ENCODE data around the gene NECTIN1. TPM values are rescaled to one million over a fixed set of nuclear protein-coding genes. Genes with fewer than 3 reads are reported as not detected.

Gene NECTIN1
- total RNA-seq, 6 experiments from 2014 or later: 4.3 to 8.4 (median 6.1) TPM

DNA sequence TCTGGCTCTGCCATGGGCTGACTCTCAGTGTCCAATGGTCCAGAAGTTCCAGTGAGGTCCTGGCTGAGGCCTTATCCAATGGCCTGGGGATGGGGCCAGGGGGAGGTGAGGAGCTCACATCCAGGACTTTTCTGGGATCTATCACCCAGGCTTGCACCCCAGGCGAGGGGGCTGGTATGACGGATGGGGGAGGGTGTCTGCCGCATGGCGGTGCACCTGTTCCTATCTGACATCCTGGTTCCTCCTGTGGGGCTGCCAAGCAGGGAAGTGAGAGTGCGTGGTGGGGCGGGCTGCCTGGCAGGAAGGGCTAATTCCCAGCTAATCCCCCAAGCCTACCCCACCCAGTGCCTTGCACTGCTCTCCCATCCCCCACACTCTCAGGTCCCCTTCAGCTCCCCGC, 102.1 kb downstream of the NECTIN1 start:
- Histone ChIP-seq H3K27ac (no peak overlapping the region), H3K27me3 (no peaks in the 10 kb centered on the region), H3K4me3 (no peak overlapping the region), H3K4me1 (no peaks in the 10 kb centered on the region), H3K36me3 (no peaks in the 10 kb centered on the region), H3K9me3 (no peaks in the 10 kb centered on the region)
- TF ChIP-seq, protein P1, sequence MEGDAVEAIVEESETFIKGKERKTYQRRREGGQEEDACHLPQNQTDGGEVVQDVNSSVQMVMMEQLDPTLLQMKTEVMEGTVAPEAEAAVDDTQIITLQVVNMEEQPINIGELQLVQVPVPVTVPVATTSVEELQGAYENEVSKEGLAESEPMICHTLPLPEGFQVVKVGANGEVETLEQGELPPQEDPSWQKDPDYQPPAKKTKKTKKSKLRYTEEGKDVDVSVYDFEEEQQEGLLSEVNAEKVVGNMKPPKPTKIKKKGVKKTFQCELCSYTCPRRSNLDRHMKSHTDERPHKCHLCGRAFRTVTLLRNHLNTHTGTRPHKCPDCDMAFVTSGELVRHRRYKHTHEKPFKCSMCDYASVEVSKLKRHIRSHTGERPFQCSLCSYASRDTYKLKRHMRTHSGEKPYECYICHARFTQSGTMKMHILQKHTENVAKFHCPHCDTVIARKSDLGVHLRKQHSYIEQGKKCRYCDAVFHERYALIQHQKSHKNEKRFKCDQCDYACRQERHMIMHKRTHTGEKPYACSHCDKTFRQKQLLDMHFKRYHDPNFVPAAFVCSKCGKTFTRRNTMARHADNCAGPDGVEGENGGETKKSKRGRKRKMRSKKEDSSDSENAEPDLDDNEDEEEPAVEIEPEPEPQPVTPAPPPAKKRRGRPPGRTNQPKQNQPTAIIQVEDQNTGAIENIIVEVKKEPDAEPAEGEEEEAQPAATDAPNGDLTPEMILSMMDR (IDR thresholded peaks at IDR 0.05): no peak
- no peak for TF ChIP-seq POLR2A (IDR thresholded peaks at IDR 0.05)
- WGBS (ENCODE audit: insufficient coverage, low coverage, low lambda C conversion rate, missing lambda C conversion rate): no CpG with 5 or more reads among the region's 7 CpGs
- DNase-seq (no peak), ATAC-seq (peak in 2 of 4 donors; percentile 7 to 20)
- intact Hi-C loops (cut with DNase I): no loop called here

GRCh38 chr11:119626197-119626841, 102.7 kb downstream of the NECTIN1 start:
- Histone ChIP-seq H3K36me3 (no peaks in the 10 kb centered on the region), H3K27ac (no peak overlapping the region), H3K27me3 (no peaks in the 10 kb centered on the region), H3K4me1 (no peaks in the 10 kb centered on the region), H3K4me3 (no peak overlapping the region), H3K9me3 (no peaks in the 10 kb centered on the region)
- TF ChIP-seq, protein P1 (IDR thresholded peaks at IDR 0.05): no peak
- no peak for TF ChIP-seq POLR2A (IDR thresholded peaks at IDR 0.05)
- intact Hi-C loops (cut with DNase I): no loop called here
- ATAC-seq: no peak
- 45% methylated on average over 6 of the region's 7 CpGs for WGBS (ENCODE audit: insufficient coverage, low coverage, low lambda C conversion rate, missing lambda C conversion rate)
- DNase-seq: no peak

DNA sequence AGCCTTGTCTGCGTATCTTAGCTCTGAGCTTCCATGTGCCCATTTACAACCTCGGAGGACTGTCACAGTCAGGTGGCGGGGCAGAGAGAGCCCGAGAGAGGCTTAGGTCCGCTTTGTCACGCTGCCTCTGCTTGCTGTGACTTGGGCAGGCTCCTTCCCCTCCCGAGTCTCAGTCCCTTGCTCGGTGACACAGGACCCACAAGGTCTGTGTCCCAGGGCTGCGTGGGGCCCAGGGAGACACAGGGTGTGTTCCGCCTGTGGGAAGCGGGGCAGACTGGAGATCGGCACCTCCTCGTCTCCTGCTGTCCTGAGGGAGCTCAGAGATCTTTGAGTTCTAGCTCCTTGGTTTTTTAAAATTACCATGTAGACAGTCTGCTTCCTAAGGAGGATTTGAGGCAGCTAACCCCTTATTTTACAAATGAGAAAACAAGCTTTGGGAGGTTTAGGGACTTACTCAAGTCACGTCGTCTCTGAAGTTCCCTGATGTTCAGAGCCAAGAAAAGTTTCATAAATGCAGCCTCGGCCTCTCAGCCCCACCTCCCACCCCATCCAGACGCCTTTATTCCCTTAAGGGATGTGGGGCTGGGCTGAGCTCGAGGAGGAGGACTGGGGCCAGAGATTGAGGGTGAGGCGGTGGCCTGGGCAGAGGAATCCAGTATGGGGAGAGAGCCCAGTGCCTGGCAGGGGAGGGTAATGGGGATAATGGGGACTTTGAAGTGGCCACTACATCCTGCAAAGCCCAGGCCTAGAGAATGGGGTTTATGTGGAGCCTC, 103.6 kb downstream of the NECTIN1 start:
- 67% methylated on average over 5 of the region's 19 CpGs for WGBS (ENCODE audit: insufficient coverage, low coverage, low lambda C conversion rate, missing lambda C conversion rate)
- no peaks in the 10 kb centered on the region for H3K36me3 ChIP-seq
- H3K27me3 ChIP-seq: no peaks in the 10 kb centered on the region
- intact Hi-C loops (cut with DNase I): no loop called here
- no peak overlapping the region for H3K4me3 ChIP-seq
- TF ChIP-seq, protein P1 (IDR thresholded peaks at IDR 0.05): no peak
- ATAC-seq: no peak
- no peaks in the 10 kb centered on the region for H3K9me3 ChIP-seq
- no peak overlapping the region for H3K27ac ChIP-seq
- no peaks in the 10 kb centered on the region for H3K4me1 ChIP-seq
- no peak for DNase-seq

DNA sequence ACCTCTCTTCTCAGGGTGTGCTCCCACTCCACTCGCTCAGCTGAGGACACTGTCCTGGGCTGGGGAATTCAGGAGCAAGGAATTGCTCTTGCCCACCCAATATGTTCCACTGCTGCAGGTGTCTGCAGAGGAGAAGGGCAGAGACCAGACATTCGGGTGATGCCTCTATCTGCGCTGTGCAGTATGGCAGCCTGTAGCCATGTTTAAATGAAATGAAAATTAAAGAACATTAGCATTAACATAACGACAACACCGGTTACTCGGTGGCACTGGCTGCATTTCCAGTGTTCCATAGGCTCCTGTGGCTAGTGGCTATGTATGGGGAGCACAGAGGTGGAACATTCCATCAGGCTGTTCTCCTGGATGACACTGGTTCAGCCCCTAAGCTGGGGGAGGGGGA, 104.4 kb downstream of the NECTIN1 start:
- TF ChIP-seq, protein P1 (IDR thresholded peaks at IDR 0.05): no peak
- TF ChIP-seq POLR2A (IDR thresholded peaks at IDR 0.05): no peak
- 87% methylated on average over 6 of the region's 6 CpGs for WGBS (ENCODE audit: insufficient coverage, low coverage, low lambda C conversion rate, missing lambda C conversion rate)
- DNase-seq: no peak

More for the DNA sequence above, 104.4 kb downstream of the NECTIN1 start:
- no peak for ATAC-seq
- Histone ChIP-seq H3K9me3 (no peaks in the 10 kb centered on the region), H3K4me1 (no peaks in the 10 kb centered on the region), H3K36me3 (no peaks in the 10 kb centered on the region), H3K27me3 (no peaks in the 10 kb centered on the region), H3K4me3 (no peak overlapping the region), H3K27ac (no peak overlapping the region)
- intact Hi-C loops (cut with DNase I): no loop called here

Data from right lobe of liver (tissue), 6 donors.